ENCODE data around the gene PIGH. TPM values are rescaled to one million over a fixed set of nuclear protein-coding genes. Genes with fewer than 3 reads are reported as not detected.

The PIGH gene, protein sequence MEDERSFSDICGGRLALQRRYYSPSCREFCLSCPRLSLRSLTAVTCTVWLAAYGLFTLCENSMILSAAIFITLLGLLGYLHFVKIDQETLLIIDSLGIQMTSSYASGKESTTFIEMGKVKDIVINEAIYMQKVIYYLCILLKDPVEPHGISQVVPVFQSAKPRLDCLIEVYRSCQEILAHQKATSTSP
- polyA plus RNA-seq (2013, experiment 1 of 2) = 7.4 TPM
- polyA plus RNA-seq (2013, experiment 2 of 2) = 9.6 TPM

GRCh38 chr14:67599698-67600561 lies at the start of gene PIGH:
Gene PIGH (minus strand): TSS chr14:67600268. CDS start chr14:67600203, 65 bp downstream.
- 7% methylated on average over 76 of the region's 77 CpGs for WGBS
- no peak within 1 kb of the TSS for H3K27ac ChIP-seq (ENCODE audit: low read depth, low read length)

GRCh38 chr14:67646131-67646530 lies 46.1 kb upstream of the PIGH start:
- WGBS = 93% methylated on average over 3 of the region's 3 CpGs
- Histone ChIP-seq H3K27ac (ENCODE audit: low read depth, low read length) (no peak overlapping the region), H3K9ac (ENCODE audit: low read depth, low read length) (no peak overlapping the region), H3K9me3 (ENCODE audit: insufficient read depth, low read depth, low read length) (no peaks in the 10 kb centered on the region), H3K36me3 (ENCODE audit: insufficient read depth, low read length) (peaks cover 74% of the 10 kb centered on the region), H3K27me3 (ENCODE audit: insufficient read depth, low read length) (no peaks in the 10 kb centered on the region), H3K4me3 (ENCODE audit: low read length) (no peak overlapping the region), H3K4me1 (ENCODE audit: insufficient read depth, low read length) (no peaks in the 10 kb centered on the region)

More at GRCh38 chr14:67599698-67600561, at the start of gene PIGH:
- Histone ChIP-seq H3K4me1 (ENCODE audit: insufficient read depth, low read length) (peaks cover 6% of the 10 kb centered on the region; the same call in 1 of the 2 replicates), H3K9ac (ENCODE audit: low read depth, low read length) (peak within 1 kb of the TSS; percentile 39), H3K27me3 (ENCODE audit: insufficient read depth, low read length) (peaks cover 60% of the 10 kb centered on the region), H3K9me3 (ENCODE audit: insufficient read depth, low read depth, low read length) (no peaks in the 10 kb centered on the region), H3K36me3 (ENCODE audit: insufficient read depth, low read length) (no peaks in the 10 kb centered on the region), H3K4me3 (ENCODE audit: low read length) (peak within 1 kb of the TSS; percentile 69)

DNA sequence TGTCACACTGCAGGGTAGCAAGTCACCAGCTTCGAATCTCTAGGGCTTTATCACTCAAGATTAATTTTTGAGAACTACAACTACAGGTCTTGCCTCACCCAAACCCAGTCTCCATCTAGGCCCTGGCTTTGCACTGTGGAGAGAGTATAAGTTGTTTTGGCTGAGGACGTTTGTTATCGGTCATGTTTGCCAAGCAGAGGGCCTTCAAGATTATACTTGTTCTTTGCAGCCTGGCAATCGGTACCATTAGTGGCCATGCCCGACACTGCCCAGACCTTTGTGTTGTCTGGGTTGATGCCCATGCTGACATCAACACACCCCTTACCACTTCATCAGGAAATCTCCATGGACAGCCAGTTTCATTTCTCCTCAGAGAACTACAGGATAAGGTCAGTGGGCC lies 45.3 kb upstream of the PIGH start:
- no peaks in the 10 kb centered on the region for H3K9me3 ChIP-seq (ENCODE audit: insufficient read depth, low read depth, low read length)
- H3K27ac ChIP-seq (ENCODE audit: low read depth, low read length) = no peak overlapping the region
- H3K27me3 ChIP-seq (ENCODE audit: insufficient read depth, low read length) = no peaks in the 10 kb centered on the region
- H3K9ac ChIP-seq (ENCODE audit: low read depth, low read length) = no peak overlapping the region
- H3K36me3 ChIP-seq (ENCODE audit: insufficient read depth, low read length) = peaks cover 67% of the 10 kb centered on the region
- no peak overlapping the region for H3K4me3 ChIP-seq (ENCODE audit: low read length)
- no peaks in the 10 kb centered on the region for H3K4me1 ChIP-seq (ENCODE audit: insufficient read depth, low read length)
- 92% methylated on average over 5 of the region's 5 CpGs for WGBS

- Histone ChIP-seq H3K27ac (ENCODE audit: low read depth, low read length) (no peak overlapping the region), H3K4me3 (ENCODE audit: low read length) (no peak overlapping the region), H3K9ac (ENCODE audit: low read depth, low read length) (no peak overlapping the region), H3K9me3 (ENCODE audit: insufficient read depth, low read depth, low read length) (no peaks in the 10 kb centered on the region), H3K36me3 (ENCODE audit: insufficient read depth, low read length) (peaks cover 57% of the 10 kb centered on the region), H3K4me1 (ENCODE audit: insufficient read depth, low read length) (no peaks in the 10 kb centered on the region), H3K27me3 (ENCODE audit: insufficient read depth, low read length) (no peaks in the 10 kb centered on the region)
- 86% methylated on average over 2 of the region's 2 CpGs for WGBS
These were observed 44.4 kb upstream of the PIGH start for GRCh38 chr14:67644428-67644827.

- no peaks in the 10 kb centered on the region for H3K4me1 ChIP-seq (ENCODE audit: insufficient read depth, low read length)
- H3K9ac ChIP-seq (ENCODE audit: low read depth, low read length) = no peak overlapping the region
- peaks cover 50% of the 10 kb centered on the region for H3K36me3 ChIP-seq (ENCODE audit: insufficient read depth, low read length)
- H3K27me3 ChIP-seq (ENCODE audit: insufficient read depth, low read length) = no peaks in the 10 kb centered on the region
- no peaks in the 10 kb centered on the region for H3K9me3 ChIP-seq (ENCODE audit: insufficient read depth, low read depth, low read length)
- WGBS = 50% methylated on average over 1 of the region's 1 CpG
- H3K27ac ChIP-seq (ENCODE audit: low read depth, low read length) = no peak overlapping the region
- H3K4me3 ChIP-seq (ENCODE audit: low read length) = no peak overlapping the region
These were observed 43.6 kb upstream of the PIGH start for GRCh38 chr14:67643713-67644112.

DNA sequence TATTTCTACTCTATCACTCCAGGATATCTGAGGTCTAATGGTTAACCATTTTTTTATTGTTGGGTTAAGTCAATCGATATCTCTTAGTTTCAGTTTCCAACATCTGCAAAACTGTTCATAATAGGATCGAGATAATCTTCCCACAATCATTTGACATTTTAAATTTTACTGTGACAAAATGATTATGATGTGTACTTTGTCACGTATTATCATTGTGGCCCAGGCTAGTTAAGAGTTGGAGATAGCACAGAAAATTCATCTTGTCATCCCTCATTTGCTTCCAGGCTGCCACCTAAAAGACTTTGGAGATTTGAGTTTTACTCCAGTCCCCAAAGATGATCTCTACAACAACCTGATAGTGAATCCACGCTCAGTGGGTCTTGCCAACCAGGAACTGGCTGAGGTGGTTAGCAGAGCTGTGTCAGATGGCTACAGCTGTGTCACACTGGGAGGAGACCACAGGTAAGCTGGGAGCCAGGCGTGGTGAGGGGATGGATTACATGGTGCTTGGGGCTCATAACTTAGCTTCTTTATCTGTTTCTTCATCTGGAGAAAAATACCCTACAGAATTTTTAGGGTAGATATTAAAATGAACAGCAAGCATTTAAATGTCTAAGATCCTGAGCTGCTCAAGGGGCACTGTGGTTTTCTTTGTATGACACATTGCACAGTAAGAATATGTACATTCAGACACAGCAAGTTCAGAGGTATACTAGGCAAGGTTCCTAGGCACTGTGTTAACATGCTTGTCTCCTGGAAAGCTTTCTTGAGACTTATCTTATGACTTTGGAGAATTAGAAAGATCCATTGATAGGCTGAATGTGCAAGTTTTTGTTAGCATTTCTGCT lies 42.1 kb upstream of the PIGH start:
- no peak overlapping the region for H3K27ac ChIP-seq (ENCODE audit: low read depth, low read length)
- H3K4me1 ChIP-seq (ENCODE audit: insufficient read depth, low read length) = no peaks in the 10 kb centered on the region
- no peaks in the 10 kb centered on the region for H3K27me3 ChIP-seq (ENCODE audit: insufficient read depth, low read length)
- no peak overlapping the region for H3K9ac ChIP-seq (ENCODE audit: low read depth, low read length)
- H3K9me3 ChIP-seq (ENCODE audit: insufficient read depth, low read depth, low read length) = no peaks in the 10 kb centered on the region
- H3K4me3 ChIP-seq (ENCODE audit: low read length) = no peak overlapping the region
- WGBS = 93% methylated on average over 3 of the region's 5 CpGs
- H3K36me3 ChIP-seq (ENCODE audit: insufficient read depth, low read length) = peaks cover 34% of the 10 kb centered on the region

GRCh38 chr14:67641480-67641879 lies 41.4 kb upstream of the PIGH start:
- Histone ChIP-seq H3K36me3 (ENCODE audit: insufficient read depth, low read length) (peaks cover 28% of the 10 kb centered on the region), H3K4me1 (ENCODE audit: insufficient read depth, low read length) (no peaks in the 10 kb centered on the region), H3K9ac (ENCODE audit: low read depth, low read length) (no peak overlapping the region), H3K27me3 (ENCODE audit: insufficient read depth, low read length) (no peaks in the 10 kb centered on the region), H3K4me3 (ENCODE audit: low read length) (no peak overlapping the region), H3K9me3 (ENCODE audit: insufficient read depth, low read depth, low read length) (no peaks in the 10 kb centered on the region), H3K27ac (ENCODE audit: low read depth, low read length) (no peak overlapping the region)
- 100% methylated on average over 1 of the region's 1 CpG for WGBS

GRCh38 chr14:67638642-67639041 lies 38.6 kb upstream of the PIGH start:
- H3K9ac ChIP-seq (ENCODE audit: low read depth, low read length) = no peak overlapping the region
- H3K27me3 ChIP-seq (ENCODE audit: insufficient read depth, low read length) = no peaks in the 10 kb centered on the region
- no peak overlapping the region for H3K4me3 ChIP-seq (ENCODE audit: low read length)
- H3K9me3 ChIP-seq (ENCODE audit: insufficient read depth, low read depth, low read length) = no peaks in the 10 kb centered on the region
- no peaks in the 10 kb centered on the region for H3K4me1 ChIP-seq (ENCODE audit: insufficient read depth, low read length)
- H3K36me3 ChIP-seq (ENCODE audit: insufficient read depth, low read length) = peaks cover 6% of the 10 kb centered on the region; the same call in 1 of the 2 replicates
- H3K27ac ChIP-seq (ENCODE audit: low read depth, low read length) = no peak overlapping the region
- 97% methylated on average over 3 of the region's 3 CpGs for WGBS

DNA sequence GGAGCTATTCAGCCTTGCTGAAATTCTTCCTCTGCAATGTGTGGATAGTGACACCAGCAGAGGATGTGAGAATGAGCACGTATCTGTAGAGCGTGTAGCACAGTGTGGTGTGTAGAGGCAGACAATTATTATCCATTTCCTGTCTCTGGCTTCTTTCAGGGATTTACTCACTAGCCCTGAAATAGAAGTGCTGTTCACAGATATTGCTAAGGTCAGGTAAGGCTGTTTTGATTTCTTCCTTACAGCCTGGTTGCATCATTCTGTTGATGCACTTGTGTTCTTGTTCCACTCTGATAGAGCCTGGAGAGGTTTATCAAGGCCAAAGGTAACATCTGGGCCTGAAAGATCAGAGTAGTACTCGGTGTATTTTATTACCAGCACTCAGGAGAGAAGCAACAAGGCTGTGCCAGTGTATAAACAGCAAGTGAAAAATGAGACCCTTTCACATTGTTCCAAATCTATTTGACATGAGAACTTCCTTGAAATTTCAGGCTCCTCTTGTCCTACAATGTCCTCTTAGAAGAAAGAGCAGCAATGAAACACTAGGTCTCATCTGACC lies 36.4 kb upstream of the PIGH start:
- Histone ChIP-seq H3K4me3 (ENCODE audit: low read length) (no peak overlapping the region), H3K36me3 (ENCODE audit: insufficient read depth, low read length) (peaks cover 5% of the 10 kb centered on the region; the same call in 1 of the 2 replicates), H3K27ac (ENCODE audit: low read depth, low read length) (no peak overlapping the region), H3K9ac (ENCODE audit: low read depth, low read length) (no peak overlapping the region), H3K27me3 (ENCODE audit: insufficient read depth, low read length) (no peaks in the 10 kb centered on the region), H3K9me3 (ENCODE audit: insufficient read depth, low read depth, low read length) (no peaks in the 10 kb centered on the region), H3K4me1 (ENCODE audit: insufficient read depth, low read length) (no peaks in the 10 kb centered on the region)
- 82% methylated on average over 3 of the region's 3 CpGs for WGBS

- 96% methylated on average over 5 of the region's 5 CpGs for WGBS
- Histone ChIP-seq H3K36me3 (ENCODE audit: insufficient read depth, low read length) (peaks cover 5% of the 10 kb centered on the region; the same call in 1 of the 2 replicates), H3K9ac (ENCODE audit: low read depth, low read length) (no peak overlapping the region), H3K27ac (ENCODE audit: low read depth, low read length) (no peak overlapping the region), H3K9me3 (ENCODE audit: insufficient read depth, low read depth, low read length) (no peaks in the 10 kb centered on the region), H3K4me1 (ENCODE audit: insufficient read depth, low read length) (no peaks in the 10 kb centered on the region), H3K27me3 (ENCODE audit: insufficient read depth, low read length) (no peaks in the 10 kb centered on the region), H3K4me3 (ENCODE audit: low read length) (no peak overlapping the region)
These were observed 33.5 kb upstream of the PIGH start for GRCh38 chr14:67633451-67634147.

Data from HUES64 (cell line).